GM18498 (cell line): ENCODE measurements around the gene FAM114A1.

ENCODE experiments used
- ATAC-seq: cut with Tn5 transposase; IDR thresholded peaks from one replicate; pipeline ENCODE4 v1.9.1; 2021; ENCODE audit warnings: mild to moderate bottlenecking, moderate library complexity; ENCODE audit not compliant: unreplicated experiment

FAM114A1 gene

GRCh38 chr4:38994135-38994534 lies 126.5 kb downstream of the FAM114A1 start:
- no peak for ATAC-seq
